ENCODE data around the gene AHCTF1.

Gene AHCTF1

DNA sequence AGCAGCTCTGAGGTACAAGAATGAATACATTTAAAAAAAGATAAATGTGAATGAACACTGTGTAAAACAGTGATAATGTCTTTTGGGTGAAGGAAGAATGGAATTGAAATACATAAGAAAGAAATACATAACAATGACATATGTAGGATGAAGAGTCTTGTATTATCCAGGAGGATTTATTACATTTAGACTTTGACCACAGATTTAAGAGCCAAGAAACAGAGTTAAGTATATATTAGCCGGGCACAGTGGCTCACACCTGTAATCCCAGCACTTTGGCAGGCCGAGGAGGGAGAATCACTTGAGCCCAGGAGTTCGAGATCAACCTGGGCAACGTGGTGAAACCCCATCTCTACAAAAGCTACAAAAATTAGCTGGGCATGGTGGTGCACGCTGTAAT lies 127.9 kb downstream of the AHCTF1 start:
- H3K36me3 ChIP-seq (ENCODE audit: control insufficient read depth in 5 of 5, insufficient read depth in 5 of 5, low read length in 5 of 5): no peaks in the 10 kb centered on the region
- H3K27me3 ChIP-seq (ENCODE audit: control insufficient read depth in 5 of 5, insufficient read depth in 4 of 5, low read length in 5 of 5): peaks cover 0 to 6% (median 0%) of the 10 kb centered on the region in 5 donors
- H3K27ac ChIP-seq (ENCODE audit: low read depth, low read length): no peak overlapping the region
- H3K4me3 ChIP-seq (ENCODE audit: low read depth in 1 of 5, low read length in 5 of 5): no peak overlapping the region
- H3K4me1 ChIP-seq (ENCODE audit: control insufficient read depth in 5 of 5, insufficient read depth in 5 of 5, low read length in 5 of 5): peaks cover 0 to 3% (median 0%) of the 10 kb centered on the region in 5 donors
- no peaks in the 10 kb centered on the region for H3K9me3 ChIP-seq (ENCODE audit: control insufficient read depth in 5 of 5, low read length in 5 of 5)
- no peak overlapping the region for H3K9ac ChIP-seq (ENCODE audit: low read length in 5 of 5)

DNA sequence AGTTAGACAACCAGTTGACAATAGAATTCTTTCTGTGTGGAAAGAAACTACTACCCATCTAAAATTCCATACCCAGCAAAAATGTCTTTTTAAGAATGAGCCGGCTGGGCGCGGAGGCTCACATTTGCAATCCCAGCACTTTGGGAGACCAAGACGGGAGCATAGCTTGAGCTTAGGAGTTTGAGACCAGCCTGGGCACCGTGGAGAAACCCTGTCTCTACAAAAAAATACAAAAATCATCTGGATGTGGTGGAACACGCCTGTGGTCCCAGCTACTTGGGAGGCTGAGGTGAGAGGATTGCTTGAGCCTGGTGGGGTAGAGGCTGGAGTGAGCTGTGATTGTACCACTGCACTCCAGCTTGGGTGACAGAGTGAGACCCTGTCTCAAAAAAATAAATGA lies 128.4 kb downstream of the AHCTF1 start:
- Histone ChIP-seq H3K36me3 (ENCODE audit: control insufficient read depth in 5 of 5, insufficient read depth in 5 of 5, low read length in 5 of 5) (no peaks in the 10 kb centered on the region), H3K9me3 (ENCODE audit: control insufficient read depth in 5 of 5, low read length in 5 of 5) (no peaks in the 10 kb centered on the region), H3K27me3 (ENCODE audit: control insufficient read depth in 5 of 5, insufficient read depth in 4 of 5, low read length in 5 of 5) (peaks cover 0 to 6% (median 0%) of the 10 kb centered on the region in 5 donors), H3K27ac (ENCODE audit: low read depth, low read length) (no peak overlapping the region), H3K4me3 (ENCODE audit: low read depth in 1 of 5, low read length in 5 of 5) (no peak overlapping the region), H3K4me1 (ENCODE audit: control insufficient read depth in 5 of 5, insufficient read depth in 5 of 5, low read length in 5 of 5) (peaks cover 0 to 3% (median 0%) of the 10 kb centered on the region in 5 donors), H3K9ac (ENCODE audit: low read length in 5 of 5) (no peak overlapping the region)

DNA sequence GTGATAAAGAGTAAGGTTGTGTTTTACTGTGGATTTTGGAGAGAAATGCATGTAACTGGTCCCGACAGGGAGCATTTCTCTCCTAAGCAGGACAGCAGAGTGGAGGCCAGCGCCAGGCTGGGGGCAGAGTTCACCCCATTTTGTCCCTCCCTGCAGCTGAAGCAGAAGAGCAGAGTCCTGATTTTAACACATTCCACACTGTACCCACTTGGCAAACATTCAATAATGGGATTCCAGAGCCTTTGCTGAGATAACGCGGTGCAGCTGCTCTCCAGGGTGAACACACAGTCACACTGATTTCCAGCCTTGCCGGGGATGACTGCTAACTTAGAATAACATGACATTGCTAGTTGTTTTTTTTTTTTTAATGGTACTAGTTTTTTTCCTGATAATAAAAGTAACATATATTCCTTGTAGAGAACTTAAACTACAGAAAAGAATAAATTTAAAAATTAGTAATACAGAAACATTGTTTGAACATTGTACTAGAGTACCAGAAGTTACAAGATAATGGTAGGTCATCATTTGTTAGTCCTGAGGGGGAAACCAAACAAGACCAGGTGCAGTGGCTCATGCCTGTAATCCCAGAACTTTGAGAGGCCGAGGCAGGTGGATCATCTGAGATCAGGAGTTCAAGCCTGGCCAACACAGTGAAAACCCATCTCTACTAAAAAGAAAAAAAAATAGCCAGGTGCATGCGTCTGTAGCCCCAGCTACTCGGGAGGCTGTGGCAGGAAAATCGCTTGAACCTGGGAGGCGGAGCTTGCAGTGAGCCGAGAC lies 130.3 kb downstream of the AHCTF1 start:
- Histone ChIP-seq H3K27me3 (ENCODE audit: control insufficient read depth in 5 of 5, insufficient read depth in 4 of 5, low read length in 5 of 5) (peaks cover 0 to 6% (median 0%) of the 10 kb centered on the region in 5 donors), H3K9ac (ENCODE audit: low read length in 5 of 5) (no peak overlapping the region), H3K4me1 (ENCODE audit: control insufficient read depth in 5 of 5, insufficient read depth in 5 of 5, low read length in 5 of 5) (peaks cover 0 to 3% (median 0%) of the 10 kb centered on the region in 5 donors), H3K9me3 (ENCODE audit: control insufficient read depth in 5 of 5, low read length in 5 of 5) (no peaks in the 10 kb centered on the region), H3K36me3 (ENCODE audit: control insufficient read depth in 5 of 5, insufficient read depth in 5 of 5, low read length in 5 of 5) (no peaks in the 10 kb centered on the region), H3K27ac (ENCODE audit: low read depth, low read length) (no peak overlapping the region), H3K4me3 (ENCODE audit: low read depth in 1 of 5, low read length in 5 of 5) (no peak overlapping the region)

DNA sequence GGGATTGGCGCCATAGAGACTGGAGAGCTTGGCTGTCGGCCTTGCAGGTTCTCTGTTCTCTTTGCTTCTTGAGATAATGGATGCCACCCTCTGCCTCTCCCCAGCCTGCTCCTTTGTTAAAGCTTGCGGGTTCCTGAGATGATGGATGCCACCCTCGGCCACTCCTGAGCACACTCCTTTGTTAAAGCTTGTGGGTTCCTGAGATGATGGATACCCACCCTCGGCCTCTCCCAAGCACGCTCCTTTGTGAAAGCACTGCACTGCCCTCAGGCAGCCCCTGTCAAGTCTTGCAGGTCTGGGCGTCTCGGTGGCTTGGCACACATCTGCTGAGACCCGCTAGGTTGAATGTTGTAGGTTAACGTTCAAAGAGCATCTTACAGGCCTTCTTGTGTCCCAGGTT lies 131.0 kb downstream of the AHCTF1 start:
- Histone ChIP-seq H3K36me3 (ENCODE audit: control insufficient read depth in 5 of 5, insufficient read depth in 5 of 5, low read length in 5 of 5) (no peaks in the 10 kb centered on the region), H3K9ac (ENCODE audit: low read length in 5 of 5) (no peak overlapping the region), H3K9me3 (ENCODE audit: control insufficient read depth in 5 of 5, low read length in 5 of 5) (no peaks in the 10 kb centered on the region), H3K27ac (ENCODE audit: low read depth, low read length) (no peak overlapping the region), H3K4me1 (ENCODE audit: control insufficient read depth in 5 of 5, insufficient read depth in 5 of 5, low read length in 5 of 5) (peaks cover 0 to 3% (median 0%) of the 10 kb centered on the region in 5 donors), H3K4me3 (ENCODE audit: low read depth in 1 of 5, low read length in 5 of 5) (no peak overlapping the region), H3K27me3 (ENCODE audit: control insufficient read depth in 5 of 5, insufficient read depth in 4 of 5, low read length in 5 of 5) (peaks cover 0 to 6% (median 0%) of the 10 kb centered on the region in 5 donors)

DNA sequence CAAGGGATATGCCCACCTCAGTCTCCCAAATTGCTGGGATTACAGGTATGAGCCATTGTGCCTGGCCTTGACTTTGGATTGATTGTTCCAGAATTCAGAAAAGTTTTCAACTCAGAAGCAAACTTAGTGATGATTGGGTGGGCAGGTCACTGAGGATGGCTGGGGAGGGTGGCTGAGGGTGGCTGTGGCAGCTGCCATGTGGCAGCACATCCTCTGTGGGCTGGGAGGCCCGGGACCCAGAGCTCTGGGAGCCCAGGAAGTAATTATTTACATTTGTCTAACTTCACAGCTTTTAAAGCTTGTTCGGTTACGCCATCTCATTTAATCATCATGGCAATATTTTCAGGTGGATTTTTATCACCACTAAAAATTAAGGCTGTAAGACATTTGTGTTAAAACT lies 131.4 kb downstream of the AHCTF1 start:
- Histone ChIP-seq H3K27me3 (ENCODE audit: control insufficient read depth in 5 of 5, insufficient read depth in 4 of 5, low read length in 5 of 5) (peaks cover 0 to 10% (median 0%) of the 10 kb centered on the region in 5 donors), H3K4me3 (ENCODE audit: low read depth in 1 of 5, low read length in 5 of 5) (no peak overlapping the region), H3K9me3 (ENCODE audit: control insufficient read depth in 5 of 5, low read length in 5 of 5) (no peaks in the 10 kb centered on the region), H3K36me3 (ENCODE audit: control insufficient read depth in 5 of 5, insufficient read depth in 5 of 5, low read length in 5 of 5) (no peaks in the 10 kb centered on the region), H3K27ac (ENCODE audit: low read depth, low read length) (no peak overlapping the region), H3K4me1 (ENCODE audit: control insufficient read depth in 5 of 5, insufficient read depth in 5 of 5, low read length in 5 of 5) (peaks cover 0 to 3% (median 0%) of the 10 kb centered on the region in 5 donors), H3K9ac (ENCODE audit: low read length in 5 of 5) (no peak overlapping the region)

DNA sequence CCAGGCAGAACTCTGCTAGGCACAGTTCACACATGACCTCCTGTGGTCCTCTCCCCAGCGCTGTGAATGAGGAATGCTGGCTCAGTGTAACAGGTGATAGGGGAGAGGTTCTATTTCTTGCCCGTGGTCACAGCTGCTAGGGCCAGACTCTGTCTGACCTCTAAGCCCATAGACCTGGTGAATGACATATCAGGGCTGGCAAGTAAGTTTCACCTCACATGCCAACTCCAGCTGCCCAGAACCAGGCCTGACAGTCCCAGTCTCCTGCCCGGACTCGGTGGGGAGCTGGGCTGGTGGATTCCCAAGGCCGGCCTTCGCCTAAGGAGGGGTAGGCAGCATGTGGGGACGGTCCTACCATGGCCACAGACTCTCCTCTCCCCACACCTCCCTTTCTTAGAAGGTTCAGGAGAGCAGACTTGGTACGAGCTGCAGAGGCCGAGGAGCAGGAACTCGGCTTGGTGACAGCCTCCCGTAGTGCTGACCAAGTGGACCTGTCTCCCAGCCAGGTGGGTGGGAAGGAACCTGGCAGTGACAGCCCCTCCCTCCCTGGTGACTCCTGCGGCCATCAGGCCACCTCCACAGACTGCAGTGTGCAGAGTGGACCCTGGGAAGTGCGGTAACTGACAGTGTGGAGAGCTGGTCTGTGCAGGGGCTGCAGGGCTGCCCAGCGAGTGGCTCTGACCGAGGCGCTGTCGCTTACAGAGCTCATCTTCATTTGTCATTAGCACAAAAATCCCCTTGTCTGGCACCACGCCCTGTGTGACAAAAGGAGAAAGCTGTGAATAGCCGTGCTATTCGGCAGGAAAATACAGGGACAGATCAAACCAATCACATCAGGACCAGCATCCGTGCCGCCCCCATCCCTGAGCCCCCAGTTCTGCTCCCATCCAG lies 132.9 kb downstream of the AHCTF1 start:
- H3K9me3 ChIP-seq (ENCODE audit: control insufficient read depth in 5 of 5, low read length in 5 of 5): no peaks in the 10 kb centered on the region
- peaks cover 0 to 18% (median 0%) of the 10 kb centered on the region in 5 donors for H3K27me3 ChIP-seq (ENCODE audit: control insufficient read depth in 5 of 5, insufficient read depth in 4 of 5, low read length in 5 of 5)
- no peak overlapping the region for H3K4me3 ChIP-seq (ENCODE audit: low read depth in 1 of 5, low read length in 5 of 5)
- H3K27ac ChIP-seq (ENCODE audit: low read depth, low read length): no peak overlapping the region
- H3K36me3 ChIP-seq (ENCODE audit: control insufficient read depth in 5 of 5, insufficient read depth in 5 of 5, low read length in 5 of 5): no peaks in the 10 kb centered on the region
- peaks cover 0 to 5% (median 0%) of the 10 kb centered on the region in 5 donors for H3K4me1 ChIP-seq (ENCODE audit: control insufficient read depth in 5 of 5, insufficient read depth in 5 of 5, low read length in 5 of 5)
- no peak overlapping the region for H3K9ac ChIP-seq (ENCODE audit: low read length in 5 of 5)

DNA sequence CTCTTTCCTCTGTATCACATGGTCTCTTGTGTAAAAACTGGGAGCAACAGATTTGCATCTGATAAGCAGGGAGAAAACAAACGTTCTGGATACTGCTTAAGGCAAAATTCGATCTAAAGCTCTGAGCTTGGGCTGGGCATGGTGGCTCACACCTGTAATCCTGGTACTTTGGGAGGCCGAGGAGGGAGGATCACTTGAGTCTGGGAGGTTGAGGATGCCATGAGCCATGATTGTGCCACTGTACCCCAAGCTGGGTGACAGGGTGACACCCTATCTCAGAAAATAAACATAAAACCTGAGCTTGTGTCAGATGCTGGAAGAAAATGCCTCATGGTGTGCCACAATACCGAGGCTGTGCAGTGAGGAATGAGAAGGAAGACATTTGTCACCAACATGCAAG lies 133.6 kb downstream of the AHCTF1 start:
- H3K9ac ChIP-seq (ENCODE audit: low read length in 5 of 5): no peak overlapping the region
- no peaks in the 10 kb centered on the region for H3K9me3 ChIP-seq (ENCODE audit: control insufficient read depth in 5 of 5, low read length in 5 of 5)
- peaks cover 0 to 5% (median 0%) of the 10 kb centered on the region in 5 donors for H3K4me1 ChIP-seq (ENCODE audit: control insufficient read depth in 5 of 5, insufficient read depth in 5 of 5, low read length in 5 of 5)
- no peak overlapping the region for H3K27ac ChIP-seq (ENCODE audit: low read depth, low read length)
- H3K4me3 ChIP-seq (ENCODE audit: low read depth in 1 of 5, low read length in 5 of 5): no peak overlapping the region
- peaks cover 0 to 22% (median 4%) of the 10 kb centered on the region in 5 donors for H3K27me3 ChIP-seq (ENCODE audit: control insufficient read depth in 5 of 5, insufficient read depth in 4 of 5, low read length in 5 of 5)
- no peaks in the 10 kb centered on the region for H3K36me3 ChIP-seq (ENCODE audit: control insufficient read depth in 5 of 5, insufficient read depth in 5 of 5, low read length in 5 of 5)

DNA sequence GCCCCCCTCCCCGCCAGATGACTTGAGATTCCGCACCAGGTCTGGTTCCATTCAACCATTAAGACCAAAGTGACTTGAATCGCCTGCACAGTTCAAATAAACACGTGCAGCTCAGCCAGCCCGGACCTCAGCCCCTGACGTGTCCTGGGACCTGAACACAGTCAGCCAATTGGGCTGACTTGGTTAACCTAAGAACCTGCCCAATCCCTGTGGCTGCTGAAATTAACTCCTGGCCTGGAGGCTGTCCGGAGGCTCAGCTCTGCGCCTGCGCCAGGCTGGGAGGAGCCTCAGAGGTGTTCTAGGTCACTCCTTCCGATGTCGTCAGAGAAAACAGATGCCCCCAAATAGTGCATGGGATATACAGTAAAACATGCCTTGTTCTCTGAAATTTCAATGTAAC lies 134.2 kb downstream of the AHCTF1 start:
- Histone ChIP-seq H3K9ac (ENCODE audit: low read length in 5 of 5) (no peak overlapping the region), H3K36me3 (ENCODE audit: control insufficient read depth in 5 of 5, insufficient read depth in 5 of 5, low read length in 5 of 5) (no peaks in the 10 kb centered on the region), H3K27ac (ENCODE audit: low read depth, low read length) (no peak overlapping the region), H3K4me1 (ENCODE audit: control insufficient read depth in 5 of 5, insufficient read depth in 5 of 5, low read length in 5 of 5) (peaks cover 0 to 5% (median 0%) of the 10 kb centered on the region in 5 donors), H3K27me3 (ENCODE audit: control insufficient read depth in 5 of 5, insufficient read depth in 4 of 5, low read length in 5 of 5) (peaks cover 0 to 25% (median 4%) of the 10 kb centered on the region in 5 donors), H3K9me3 (ENCODE audit: control insufficient read depth in 5 of 5, low read length in 5 of 5) (no peaks in the 10 kb centered on the region), H3K4me3 (ENCODE audit: low read depth in 1 of 5, low read length in 5 of 5) (no peak overlapping the region)

DNA sequence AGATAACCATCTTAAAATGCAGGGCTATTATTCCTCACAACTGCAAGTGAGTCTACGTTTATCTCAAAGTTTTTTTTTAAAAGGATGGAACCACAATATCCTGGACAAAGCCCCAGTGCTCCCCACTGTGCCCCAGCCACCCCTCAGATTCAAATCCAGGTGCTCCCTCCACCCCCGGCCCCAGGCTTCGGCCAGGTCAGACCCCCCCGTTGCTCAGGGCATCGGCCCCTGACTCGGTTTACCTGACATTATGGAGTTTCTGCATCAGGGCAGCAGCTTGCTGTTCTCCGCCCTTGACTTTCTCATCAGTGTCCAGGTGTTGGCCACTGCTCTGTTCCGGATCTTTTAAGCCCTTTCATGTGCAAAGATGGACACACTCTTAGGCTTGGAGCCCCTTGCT lies 134.6 kb downstream of the AHCTF1 start:
- H3K9ac ChIP-seq (ENCODE audit: low read length in 5 of 5): no peak overlapping the region
- H3K27ac ChIP-seq (ENCODE audit: low read depth, low read length): no peak overlapping the region
- peaks cover 0 to 5% (median 0%) of the 10 kb centered on the region in 5 donors for H3K4me1 ChIP-seq (ENCODE audit: control insufficient read depth in 5 of 5, insufficient read depth in 5 of 5, low read length in 5 of 5)
- H3K4me3 ChIP-seq (ENCODE audit: low read depth in 1 of 5, low read length in 5 of 5): no peak overlapping the region
- peaks cover 0 to 25% (median 4%) of the 10 kb centered on the region in 5 donors for H3K27me3 ChIP-seq (ENCODE audit: control insufficient read depth in 5 of 5, insufficient read depth in 4 of 5, low read length in 5 of 5)
- H3K9me3 ChIP-seq (ENCODE audit: control insufficient read depth in 5 of 5, low read length in 5 of 5): no peaks in the 10 kb centered on the region
- H3K36me3 ChIP-seq (ENCODE audit: control insufficient read depth in 5 of 5, insufficient read depth in 5 of 5, low read length in 5 of 5): no peaks in the 10 kb centered on the region

Measured in subcutaneous abdominal adipose tissue (tissue), 5 donors.